K562 (cell line): ENCODE data around the gene DHDH. TPM values are rescaled to one million over a fixed set of nuclear protein-coding genes. Genes with fewer than 3 reads are reported as not detected.

Experiments
- ATAC-seq: fragments of 200-7000 bp; cut with Tn5 transposase; 3 replicates; pipeline ENCODE4 v1.9.1; 2020; ENCODE audit warnings: moderate library complexity
- BruUV-seq: library from RNA; stranded (reverse); fragments of 400-500 nt; replicated peaks from 2 replicates; lab custom pipeline; 2021; lab: Mats Ljungman, UMichigan
- CTCF ChIA-PET: fragments of 300-600 bp; formaldehyde crosslinking; extraction: SDS; loops from one replicate; lab custom pipeline; 2021; ENCODE audit warnings: low intra/inter-chr PET ratio; lab: Yijun Ruan, JAX
- POLR2A ChIA-PET: fragments of 300-600, 350-650 bp; sonication (Branson Sonifier 250); formaldehyde crosslinking; extraction: SDS; loops from one replicate; lab custom pipeline; 2021; ENCODE audit warnings: antibody characterized with exemption, inconsistent platforms; lab: Yijun Ruan, JAX
- DNase-seq, 4 experiments: peaks; one replicate each; pipeline versions ENCODE4 v3.0.0 to v3.0.0-alpha.2; 2011 to 2018; ENCODE audit warnings: low spot score in 3 of 4, mixed read lengths in 3 of 4; ENCODE audit errors: extremely low read depth in 1 of 4
- FAIRE-seq: peaks from 2 replicates; lab custom pipeline; 2011; peaks lifted over from hg19 to GRCh38; lab: Jason Lieb, UNC
- H2AFZ ChIP-seq: 2 replicates; pipeline ENCODE4 v1.6.0; 2011; ENCODE audit warnings: low read depth, low read length, control low read depth, inconsistent platforms
- H3K27ac ChIP-seq: fragments of 200-600 bp; 3 replicates; pipeline ENCODE4 v1.8.0; 2011; ENCODE audit warnings: low read depth, mild to moderate bottlenecking, control low read depth, inconsistent platforms, low read length, moderate library complexity, mixed read lengths; ENCODE audit errors: extremely low read depth
- H3K27me3 ChIP-seq, 2 experiments: fragments of 300-600 bp in 1 of 2; 2 replicates in 1 of 2; 3 replicates in 1 of 2; pipeline versions ENCODE4 v1.6.0 to v1.8.0; 2011; ENCODE audit warnings: inconsistent platforms in 2 of 2, low read length in 2 of 2, mild to moderate bottlenecking in 1 of 2, mixed read lengths in 1 of 2, moderate library complexity in 1 of 2; ENCODE audit not compliant: control insufficient read depth in 2 of 2, insufficient read depth in 2 of 2
- H3K36me3 ChIP-seq: fragments of 300-600 bp; 3 replicates; pipeline ENCODE4 v1.8.0; 2011; ENCODE audit warnings: mild to moderate bottlenecking, low read length, inconsistent platforms; ENCODE audit not compliant: control insufficient read depth, insufficient read depth
- H3K4me1 ChIP-seq, 2 experiments: fragments of 200-600 bp in 1 of 2; replicated peaks in 1 of 2; 2 replicates in 1 of 2; 3 replicates in 1 of 2; pipeline versions ENCODE4 v1.5.1 to v1.8.0; 2011; ENCODE audit warnings: inconsistent platforms in 2 of 2, low read length in 2 of 2, mild to moderate bottlenecking in 1 of 2, mixed read lengths in 1 of 2, moderate library complexity in 1 of 2; ENCODE audit not compliant: control insufficient read depth in 2 of 2, insufficient read depth in 2 of 2
- H3K4me2 ChIP-seq: 2 replicates; pipeline ENCODE4 v1.6.1; 2011; ENCODE audit warnings: low read length, control low read depth, inconsistent platforms, mixed read lengths; ENCODE audit not compliant: insufficient read depth
- H3K4me3 ChIP-seq: fragments of 200-600 bp; sonication (generic), shearing (Covaris generic); 2 replicates; pipeline ENCODE4 v1.5.1; 2016; ENCODE audit warnings: control low read depth, inconsistent platforms
- H3K79me2 ChIP-seq: fragments of 200-600 bp; 3 replicates; pipeline ENCODE4 v1.8.0; 2011; ENCODE audit warnings: low read length, inconsistent platforms; ENCODE audit not compliant: control insufficient read depth, insufficient read depth
- H3K9ac ChIP-seq, 2 experiments: 2 replicates each; pipeline versions ENCODE4 v1.6.0 to v1.6.1; 2011; ENCODE audit warnings: low read depth in 2 of 2, low read length in 2 of 2, control low read depth in 1 of 2, inconsistent platforms in 1 of 2, mild to moderate bottlenecking in 1 of 2, mixed read lengths in 1 of 2; ENCODE audit not compliant: insufficient read depth in 1 of 2
- H3K9me1 ChIP-seq: one replicate; pipeline ENCODE4 v1.6.0; 2011; ENCODE audit warnings: inconsistent platforms, mild to moderate bottlenecking, low read length, moderate library complexity; ENCODE audit not compliant: control insufficient read depth, insufficient read depth
- H3K9me3 ChIP-seq: replicated peaks from 2 replicates; pipeline ENCODE4 v1.5.1; 2011; ENCODE audit warnings: low read depth, low read length, inconsistent platforms; ENCODE audit not compliant: control insufficient read depth, insufficient read depth
- H4K20me1 ChIP-seq: replicated peaks from 2 replicates; pipeline ENCODE4 v1.6.1; 2011; ENCODE audit warnings: low read length, inconsistent platforms, mixed read lengths; ENCODE audit not compliant: control insufficient read depth, insufficient read depth
- CBX1 ChIP-seq: sonication (generic); IDR thresholded peaks from 2 replicates; pipeline ENCODE4 v1.6.1; 2016; ENCODE audit warnings: antibody characterized with exemption, low read depth, mild to moderate bottlenecking
- ELF2 ChIP-seq: fragments of 250-450 bp; sonication (Bioruptor Pico); IDR thresholded peaks from 2 replicates; pipeline ENCODE4 v1.5.0; 2021; ENCODE audit warnings: mild to moderate bottlenecking
- HDAC8 ChIP-seq: fragments of 450-650 bp; IDR thresholded peaks from 2 replicates; pipeline ENCODE4 v1.6.1; 2016; ENCODE audit warnings: mild to moderate bottlenecking, missing genetic modification characterization, moderate library complexity, missing compliant biosample characterization
- NELFE ChIP-seq: IDR thresholded peaks from 2 replicates; pipeline ENCODE4 v1.6.1; 2011; ENCODE audit warnings: mild to moderate bottlenecking; ENCODE audit not compliant: insufficient read depth, insufficient read length
- ZBTB33 ChIP-seq: sonication (generic); formaldehyde crosslinking; IDR thresholded peaks from 2 replicates; pipeline ENCODE4 v1.8.1; 2023; ENCODE audit warnings: mild to moderate bottlenecking, missing genetic modification reagents
- WGBS: fragments of 100-300 bp; shearing (Covaris generic); methylation state at CpG from one replicate; pipeline ENCODE4 v1.1.6; 2016; ENCODE audit warnings: low coverage, mixed read lengths; ENCODE audit not compliant: insufficient coverage; ENCODE audit errors: missing lambda C conversion rate; 5-methylcytosine and 5-hydroxymethylcytosine counted together
- in situ Hi-C: fragments of 300-500 bp; cut with MboI; formaldehyde crosslinking; loops from 4 replicates; pipeline ENCODE4 v1.15.0; 2018; ENCODE audit warnings: inconsistent platforms, mixed read lengths
- intact Hi-C: fragments of 100-400 bp; cut with micrococcal nuclease; formaldehyde crosslinking; loops from 2 replicates; pipeline ENCODE4 v1.14.2; 2022
- polyA plus RNA-seq, 8 experiments: library from polyadenylated mRNA; depleted of rRNA in 4 of 8; stranded (reverse) in 5 of 8; unstranded in 3 of 8; fragments of >200 nt; fragmentation: Nextera tagmentation in 2 of 8; fragmentation: Illumina TruSeq in 1 of 8; extraction: Ambion mirVana in 2 of 8; extraction: Trizol in 1 of 8; gene quantifications; 2 replicates each; pipeline versions ENCODE4 v1.2.1 to v1.2.3, GENCODE V29; 2011 to 2014; ENCODE audit warnings: inconsistent platforms in 1 of 8, missing spikeins in 1 of 8
- total RNA-seq, 7 experiments: library from RNA; depleted of rRNA in 6 of 7; stranded (reverse); fragments of >200 nt in 6 of 7; fragmentation: Illumina TruSeq in 2 of 7; extraction: Trizol in 2 of 7; gene quantifications; 2 replicates each; pipeline versions ENCODE4 v1.2.1 to v1.2.3, GENCODE V29; 2011 to 2021; ENCODE audit warnings: low replicate concordance in 1 of 7

DHDH gene
- total and polyA plus RNA-seq, 9 of the 15 experiments (the other 6 are each of a cell fraction or from before 2014, with no cell fraction given): 0.37 to 1.9 (median 0.87) TPM

GRCh38 chr19:48961673-48962028, 28.2 kb downstream of the DHDH start:
- no peak for DNase-seq
- intact Hi-C loops (no loop called here), in situ Hi-C loops (loop anchor here (10.0 kb wide), 1 partner anchor 87 kb away; the partner anchor contains the start of gene PPP1R15A)
- peaks cover 15% of the 10 kb centered on the region for H4K20me1 ChIP-seq
- H3K27me3 ChIP-seq: no peaks in the 10 kb centered on the region
- H3K9me1 ChIP-seq: no peaks in the 10 kb centered on the region
- BruUV-seq: no TSS peak
- 0 out of 2 replicates have a peak, but pooled peaks have one; percentile 16 for TF ChIP-seq CBX1
- TF ChIP-seq HDAC8 (tag): no peak
- no peak for TF ChIP-seq ELF2 (CRISPR knock-in tag)
- TF ChIP-seq ZBTB33 (CRISPR knock-in tag): peak; percentile 52; the same call in 1 of the 2 replicates
- no peak for TF ChIP-seq NELFE
- WGBS: 68% methylated on average over 7 of the region's 12 CpGs
- CTCF ChIA-PET: no interaction called here
- POLR2A ChIA-PET: interaction anchor here (0.6 to 1.9 kb wide), 6 partner anchors 8 to 117 kb away, joined by 4 to 43 read pairs (median 7); partner anchors contain the start of gene PPP1R15A
- no peaks in the 10 kb centered on the region for H3K9me3 ChIP-seq
- no peak for ATAC-seq
- peak overlapping the region; percentile 93 to 95 for H3K9ac ChIP-seq
- H2AFZ ChIP-seq: no peak overlapping the region
- peaks cover 45% of the 10 kb centered on the region for H3K79me2 ChIP-seq
- H3K4me3 ChIP-seq: no peak overlapping the region
- H3K36me3 ChIP-seq: peaks cover 29% of the 10 kb centered on the region
- peak overlapping the region; percentile 99 for H3K27ac ChIP-seq
- peak overlapping the region; percentile 89 for H3K4me2 ChIP-seq
- no peak for FAIRE-seq
- peaks cover 21 to 41% of the 10 kb centered on the region in 2 experiments for H3K4me1 ChIP-seq
